GM18861 (cell line): Measurements from ENCODE around the gene GID4.
"Not testable (repeated sequence)": the region's sequence is repeated elsewhere in the genome, so short reads cannot be mapped to it uniquely, and the experiment has no call there.

Experiments used
- ATAC-seq: cut with Tn5 transposase; IDR thresholded peaks from one replicate; pipeline ENCODE4 v1.9.1; 2021; ENCODE audit not compliant: unreplicated experiment

The GID4 gene

DNA sequence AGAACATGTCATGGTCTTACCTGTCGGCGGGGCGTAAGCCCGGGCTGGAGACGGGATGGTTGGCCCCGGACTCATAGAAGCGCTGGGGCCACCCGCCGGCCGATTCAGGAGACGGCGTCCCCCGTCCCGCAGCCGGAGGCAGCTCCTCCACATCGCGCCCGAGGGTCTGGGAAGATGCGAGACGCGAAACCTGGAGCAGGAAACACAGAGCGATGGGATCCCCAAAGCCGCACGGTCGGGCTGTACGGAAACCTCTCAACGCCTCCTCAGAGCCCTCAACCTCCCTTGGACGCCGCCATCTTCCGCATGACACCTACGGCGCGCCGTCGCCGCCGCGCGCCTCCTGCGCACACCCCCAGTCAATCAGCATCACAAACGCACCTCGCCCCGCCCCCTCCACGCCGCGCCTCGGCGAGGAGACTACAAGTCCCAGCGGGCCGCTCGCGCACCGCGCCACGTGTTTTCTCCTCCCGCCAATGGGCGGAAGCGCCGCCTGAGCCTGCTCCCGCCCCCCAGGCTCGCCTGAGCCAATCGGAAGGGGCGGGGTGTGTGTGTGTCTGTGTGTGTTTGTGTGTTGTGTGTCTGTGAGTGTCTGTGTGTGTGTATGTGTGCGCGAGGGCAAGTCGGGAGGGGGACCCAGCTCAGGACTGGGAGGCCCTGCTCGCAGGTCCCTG, at the start of gene GID4, which contains the start of gene ATPAF2:
Gene GID4 (plus strand): TSS at position 548 of the 674 bp plus-strand sequence. CDS start 57 bp downstream, at position 605.
Gene ATPAF2 (minus strand): TSS at position 308 of the 674 bp plus-strand sequence. CDS start 155 bp downstream, at position 153.
- peak; percentile 83 for ATAC-seq

DNA sequence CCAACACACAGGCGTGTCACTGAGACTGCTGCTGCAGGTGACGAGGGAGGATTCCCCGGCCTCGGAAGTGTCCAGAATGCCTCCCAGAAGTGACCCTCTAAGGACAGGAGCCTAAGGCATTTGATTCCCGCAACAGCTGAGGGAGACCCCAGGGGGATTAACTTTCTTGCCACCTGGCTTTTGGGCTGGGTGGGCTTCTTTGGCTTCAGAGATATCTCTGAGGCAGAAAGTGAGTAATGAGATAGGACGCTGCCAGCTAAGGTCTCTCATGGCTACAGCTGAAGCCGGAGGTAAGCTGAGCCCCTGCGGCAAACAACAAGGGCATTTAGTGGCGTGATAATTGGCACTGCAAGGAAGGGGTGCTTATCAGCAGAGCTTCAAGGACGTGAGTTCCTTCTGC, 49.6 kb upstream of the GID4 start:
- no peak for ATAC-seq

- ATAC-seq = no peak
These were observed 48.9 kb upstream of the GID4 start for GRCh38 chr17:17990282-17990681.

DNA sequence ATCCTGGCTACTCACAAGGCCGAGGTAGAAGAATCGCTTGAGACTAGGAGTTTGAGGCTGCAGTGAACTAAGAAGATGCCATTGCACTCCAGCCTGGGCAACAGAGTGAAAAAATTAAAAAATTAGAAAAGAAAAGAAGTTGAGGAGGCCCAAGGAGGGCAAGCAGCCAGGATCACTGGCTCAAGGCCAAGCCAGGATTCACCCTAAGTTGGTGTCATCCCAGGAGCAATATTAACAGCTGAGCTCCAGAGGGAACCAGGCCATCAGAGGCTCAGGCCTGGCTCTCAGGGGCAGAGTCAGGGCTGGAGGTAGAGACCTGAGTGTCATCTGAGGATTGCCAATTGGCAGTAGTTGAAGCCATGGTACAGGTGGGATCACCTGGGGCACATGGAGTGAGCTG, 45.8 kb upstream of the GID4 start:
- no peak for ATAC-seq

GRCh38 chr17:17993852-17994251, 45.4 kb upstream of the GID4 start:
- no peak for ATAC-seq

- no peak for ATAC-seq
These were observed 44.7 kb upstream of the GID4 start for GRCh38 chr17:17994271-17995069.

- not testable (repeated sequence) for ATAC-seq
These were observed 43.3 kb upstream of the GID4 start for GRCh38 chr17:17995887-17996286.

- ATAC-seq = no peak
These were observed 40.3 kb upstream of the GID4 start for GRCh38 chr17:17998934-17999333.

DNA sequence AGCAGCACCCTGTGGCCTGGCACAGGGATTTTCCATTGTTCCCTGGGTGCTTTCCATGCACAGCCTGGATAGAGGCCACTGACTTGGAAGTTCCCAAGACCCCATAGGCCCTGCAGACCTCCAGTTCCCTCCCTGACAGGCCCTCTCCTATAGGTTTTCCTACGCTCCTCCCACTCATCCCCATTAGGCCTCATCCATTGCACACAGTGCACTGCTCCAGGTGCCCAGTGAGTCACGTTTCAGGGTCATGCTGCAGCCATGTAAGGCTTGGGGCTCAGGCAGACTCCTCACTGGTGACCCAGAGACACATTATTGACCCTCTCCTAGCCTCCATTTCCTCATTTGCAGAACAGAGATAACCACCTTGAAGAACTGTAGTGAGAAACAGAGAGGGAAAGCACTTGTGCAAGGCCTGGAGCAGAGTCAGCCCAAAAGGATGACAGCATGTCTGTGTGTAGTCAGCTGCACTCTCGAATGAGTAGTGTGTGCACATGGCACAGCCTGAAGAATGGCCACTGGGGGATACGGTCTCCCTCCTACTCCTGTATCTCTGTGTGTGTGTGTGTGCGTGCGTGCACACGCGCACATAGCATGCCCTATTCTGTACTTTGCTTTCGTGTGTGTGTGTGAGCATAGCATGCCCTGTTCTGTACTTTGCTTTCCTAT, 39.7 kb upstream of the GID4 start:
- ATAC-seq = no peak

- no peak for ATAC-seq
These were observed 39.2 kb upstream of the GID4 start for GRCh38 chr17:18000030-18000408.

- ATAC-seq = no peak
These were observed 37.0 kb upstream of the GID4 start for GRCh38 chr17:18002171-18002570.

DNA sequence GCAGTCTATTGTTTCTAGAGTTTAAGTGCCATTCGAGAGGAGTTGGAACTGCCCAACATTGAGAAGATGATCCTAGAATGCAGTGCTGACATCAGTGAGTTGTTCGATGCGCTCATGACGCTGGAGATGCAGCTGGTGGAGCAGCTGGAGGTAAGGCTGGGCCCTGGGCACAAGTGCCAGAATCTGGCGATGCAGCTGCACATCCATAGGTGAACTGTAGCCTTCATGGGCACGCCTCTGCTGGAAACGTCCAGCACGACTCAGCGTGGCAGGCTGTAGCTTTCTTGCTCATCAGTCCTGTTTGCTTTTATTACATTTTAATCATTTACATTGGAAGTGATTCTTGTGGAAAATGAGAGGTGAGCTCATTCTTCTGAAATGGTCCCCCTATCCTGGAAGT, 34.9 kb upstream of the GID4 start:
- no peak for ATAC-seq

DNA sequence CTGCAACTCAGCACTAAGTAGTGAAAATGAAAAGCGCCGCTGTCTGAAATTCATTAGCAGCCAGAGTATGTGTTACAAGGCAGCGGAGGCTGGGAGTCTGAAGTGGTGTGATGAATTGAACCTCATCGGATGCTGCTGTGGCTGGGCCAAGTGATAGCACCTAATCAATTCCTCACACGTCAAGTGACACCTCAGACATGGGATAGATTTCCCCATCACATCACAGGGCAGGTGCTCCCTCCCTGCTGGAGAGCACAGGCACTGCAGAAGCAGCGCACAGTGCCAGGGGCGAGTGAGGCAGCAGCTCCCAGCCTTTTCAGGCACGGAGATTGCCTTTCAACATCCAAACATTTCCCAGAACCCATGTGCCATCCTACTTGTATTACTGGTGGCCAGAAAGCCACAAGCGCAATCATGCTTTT, 34.3 kb upstream of the GID4 start:
- ATAC-seq = no peak

DNA sequence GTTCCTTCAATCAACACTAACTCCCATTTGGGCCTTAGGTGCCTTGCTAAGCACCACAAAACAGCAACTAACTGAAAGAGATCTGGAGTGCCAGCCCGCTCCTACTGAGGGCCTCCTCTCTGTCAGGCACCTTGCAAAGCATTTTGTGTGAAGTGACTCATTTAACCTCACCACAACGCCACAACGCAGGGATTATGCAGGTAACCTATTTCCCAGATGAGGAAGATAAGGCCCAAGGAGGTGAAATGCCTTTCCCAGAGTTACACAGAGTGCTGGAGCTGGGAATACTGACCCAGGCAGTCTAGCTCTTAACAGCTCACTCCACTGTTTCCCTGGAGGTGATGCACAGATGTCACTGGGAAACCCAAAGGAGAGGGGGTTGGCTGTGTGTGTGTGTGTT, 33.7 kb upstream of the GID4 start:
- ATAC-seq = no peak

DNA sequence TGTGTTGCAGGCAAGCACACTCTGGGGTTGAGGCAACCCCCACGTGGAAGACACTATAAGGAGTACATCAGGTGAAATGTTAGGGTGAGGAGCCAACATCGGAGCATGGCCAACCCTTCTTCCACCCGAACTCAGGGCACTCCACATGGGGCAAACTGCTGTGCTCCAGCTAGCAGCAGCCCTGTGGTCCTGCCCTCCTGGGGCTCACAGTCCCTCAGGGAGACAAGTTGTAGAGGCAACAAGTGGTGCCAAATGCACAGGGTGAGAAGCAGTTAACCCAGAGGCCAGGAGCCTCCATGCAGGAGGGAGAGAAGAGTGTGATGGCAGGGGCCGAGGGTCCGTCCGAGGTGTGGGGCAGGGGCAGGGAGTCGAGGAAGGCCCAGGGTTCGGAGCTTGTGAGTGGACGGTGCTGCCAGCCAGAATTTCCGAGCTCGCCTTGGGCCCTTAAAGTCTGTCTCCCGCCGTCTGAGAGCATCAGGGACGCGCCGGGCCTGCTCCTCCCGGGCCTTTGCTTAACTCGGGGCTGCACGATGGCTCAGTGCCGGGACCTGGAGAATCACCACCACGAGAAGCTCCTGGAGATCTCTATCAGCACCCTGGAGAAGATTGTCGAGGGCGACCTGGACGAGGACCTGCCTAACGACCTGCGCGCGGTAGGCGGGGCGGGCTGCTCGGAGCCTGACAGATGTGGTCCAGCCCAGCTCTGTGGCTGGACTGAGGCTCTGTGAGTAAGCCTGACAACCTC, 32.5 kb upstream of the GID4 start:
- ATAC-seq = no peak

DNA sequence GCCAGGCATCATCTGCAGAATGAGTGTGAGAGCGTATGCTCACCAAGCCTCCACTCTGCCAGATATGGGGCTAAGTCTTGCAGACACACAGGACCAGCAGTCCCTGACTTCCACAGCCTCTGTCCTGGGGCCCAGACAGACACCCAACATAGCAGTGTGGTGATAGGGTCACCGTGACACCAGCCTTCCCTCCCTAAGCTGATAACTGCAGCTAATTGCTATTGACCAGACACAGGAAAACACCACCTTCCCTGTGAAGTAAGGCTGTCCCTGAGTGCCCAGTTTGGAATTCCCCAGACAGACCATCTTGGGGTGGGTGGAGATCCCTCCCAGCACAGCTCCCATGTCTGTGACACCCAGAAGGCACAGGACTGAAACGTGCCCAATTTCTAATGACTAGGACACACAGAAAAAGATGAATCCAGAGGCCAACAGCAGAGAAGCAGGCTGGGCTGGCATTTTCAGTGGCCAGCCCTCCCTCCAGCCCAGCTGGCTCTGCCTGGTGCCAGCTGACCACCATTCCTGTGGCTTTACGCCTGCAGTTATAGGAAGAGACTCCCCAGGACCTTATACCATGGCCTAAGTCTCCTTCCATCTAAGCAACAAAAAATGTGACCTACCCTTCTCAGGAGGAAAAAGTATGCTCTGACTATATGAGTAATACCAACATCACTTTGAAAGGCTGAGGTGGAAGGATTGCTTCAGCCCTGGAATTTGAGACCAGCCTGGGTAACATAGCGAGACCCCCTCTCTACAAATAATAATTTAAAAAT, 30.5 kb upstream of the GID4 start:
- ATAC-seq = no peak

GRCh38 chr17:18009609-18010420, 29.4 kb upstream of the GID4 start:
- no peak for ATAC-seq

GRCh38 chr17:18011286-18011685, 27.9 kb upstream of the GID4 start:
- ATAC-seq = no peak

DNA sequence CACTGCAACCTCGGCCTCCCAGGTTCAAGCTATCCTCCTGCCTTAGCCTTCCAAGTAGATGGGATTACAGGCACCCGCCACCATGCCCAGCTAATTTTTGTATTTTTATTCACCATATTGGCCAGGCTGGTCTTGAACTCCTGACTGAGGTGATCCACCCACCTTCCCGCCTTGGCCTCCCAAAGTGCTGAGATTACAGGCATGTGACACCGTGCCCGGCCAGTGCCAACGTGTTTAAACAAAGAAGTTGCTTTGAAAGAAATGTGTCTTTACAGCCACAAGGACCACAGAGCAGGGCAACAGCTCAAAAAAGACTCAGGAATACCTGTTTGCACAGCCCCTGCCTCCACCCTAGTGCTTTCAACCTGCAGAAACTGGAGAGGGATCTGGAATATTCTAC, 25.2 kb upstream of the GID4 start:
- no peak for ATAC-seq

GRCh38 chr17:18015593-18015992, 23.6 kb upstream of the GID4 start:
- no peak for ATAC-seq
